HCT116 (cell line): ENCODE measurements around the gene IGF2R.

ENCODE experiments used
- CTCF ChIP-seq, 3 experiments: fragments of 200-600 bp in 1 of 3; sonication (generic) in 1 of 3; IDR thresholded peaks in 2 of 3; conservative IDR thresholded peaks in 1 of 3; 2 replicates each; pipeline ENCODE4 v1.5.1; 2012 to 2017; ENCODE audit warnings: low read depth in 2 of 3, low read length in 2 of 3, antibody characterized with exemption in 1 of 3, borderline replicate concordance in 1 of 3, control low read depth in 1 of 3, mild to moderate bottlenecking in 1 of 3, mixed read lengths in 1 of 3, mixed run types in 1 of 3, moderate library complexity in 1 of 3; ENCODE audit not compliant: insufficient read depth in 1 of 3
- EZH2 ChIP-seq: fragments of 200-600 bp; sonication (generic); IDR thresholded peaks from 2 replicates; pipeline ENCODE4 v1.6.1; 2017; ENCODE audit warnings: antibody characterized with exemption, mixed run types
- ZNF274 ChIP-seq: fragments of 200-500 bp; sonication (Bioruptor generic); IDR thresholded peaks from 2 replicates; pipeline ENCODE4 v1.6.1; 2014; ENCODE audit warnings: mild to moderate bottlenecking, low read depth, low read length, inconsistent platforms

- TF ChIP-seq CTCF (IDR thresholded peaks at IDR 0.05 in 2 of 3, conservative IDR thresholded peaks at IDR 0.05 in 1 of 3; ENCODE audit: borderline replicate concordance in 1 of 3, insufficient read depth in 1 of 3, low read depth in 2 of 3, low read length in 2 of 3) = no peak
- TF ChIP-seq EZH2 = no peak
- no peak for TF ChIP-seq ZNF274
These were observed 149.8 kb downstream of the IGF2R start for GRCh38 chr6:160118620-160119229.
